HEK293 (cell line): ENCODE results near the gene STRA8.

Experiments used
- CTCF ChIA-PET: fragments of 350-600 bp; formaldehyde crosslinking; extraction: SDS; loops from one replicate; lab custom pipeline; 2021; ENCODE audit warnings: antibody characterized with exemption; lab: Yijun Ruan, JAX
- POLR2A ChIA-PET: fragments of 300-600 bp; formaldehyde crosslinking; extraction: SDS; loops from one replicate; lab custom pipeline; 2020; ENCODE audit warnings: antibody characterized with exemption, inconsistent platforms; lab: Yijun Ruan, JAX
- H3K27ac ChIP-seq: fragments of 200-500 bp; sonication (Bioruptor generic); 2 replicates; pipeline ENCODE4 v1.5.1; 2014; ENCODE audit warnings: low read depth, low read length, control low read depth, inconsistent platforms; ENCODE audit errors: extremely low read depth
- H3K36me3 ChIP-seq, 2 experiments: fragments of 200-500 bp in 1 of 2; sonication (Bioruptor generic) in 1 of 2; 1 replicate in 1 of 2; 2 replicates in 1 of 2; pipeline ENCODE4 v1.5.1; 2014 to 2017; ENCODE audit warnings: inconsistent platforms in 2 of 2, low read length in 2 of 2; ENCODE audit not compliant: control insufficient read depth in 2 of 2, insufficient read depth in 1 of 2
- H3K4me1 ChIP-seq: fragments of 200-500 bp; sonication (Bioruptor generic); 2 replicates; pipeline ENCODE4 v1.5.1; 2014; ENCODE audit warnings: mild to moderate bottlenecking, low read length, inconsistent platforms; ENCODE audit not compliant: control insufficient read depth, insufficient read depth
- H3K4me3 ChIP-seq: 2 replicates; pipeline ENCODE4 v1.5.1; 2011; ENCODE audit warnings: low read depth, mild to moderate bottlenecking, control low read depth, low read length, moderate library complexity
- H3K9me3 ChIP-seq: fragments of 200-500 bp; sonication (Bioruptor generic); 2 replicates; pipeline ENCODE4 v1.5.1; 2014; ENCODE audit warnings: low read depth, low read length, inconsistent platforms; ENCODE audit not compliant: control insufficient read depth, insufficient read depth
- GLI4 ChIP-seq: fragments of 450-650 bp; formaldehyde crosslinking; IDR thresholded peaks from 2 replicates; pipeline ENCODE4 v1.5.1; 2016; ENCODE audit warnings: missing biosample characterization, missing genetic modification characterization
- KLF10 ChIP-seq: fragments of 450-650 bp; IDR thresholded peaks from 2 replicates; pipeline ENCODE4 v1.5.1; 2018; ENCODE audit warnings: missing biosample characterization, mild to moderate bottlenecking, missing genetic modification characterization
- KLF17 ChIP-seq: fragments of 450-650 bp; formaldehyde crosslinking; IDR thresholded peaks from 2 replicates; pipeline ENCODE4 v1.5.1; 2016; ENCODE audit warnings: missing biosample characterization, missing genetic modification characterization
- PRDM2 ChIP-seq: fragments of 450-650 bp; formaldehyde crosslinking; IDR thresholded peaks from 2 replicates; pipeline ENCODE4 v1.5.1; 2016; ENCODE audit warnings: missing biosample characterization, missing genetic modification characterization, borderline replicate concordance
- ZBTB20 ChIP-seq: fragments of 450-650 bp; formaldehyde crosslinking; IDR thresholded peaks from 2 replicates; pipeline ENCODE4 v1.5.1; 2016; ENCODE audit warnings: missing biosample characterization, missing genetic modification characterization
- ZBTB48 ChIP-seq: fragments of 450-650 bp; formaldehyde crosslinking; IDR thresholded peaks from 2 replicates; pipeline ENCODE4 v1.5.1; 2016; ENCODE audit warnings: missing biosample characterization, missing genetic modification characterization
- ZNF114 ChIP-seq: fragments of 450-650 bp; formaldehyde crosslinking; IDR thresholded peaks from 2 replicates; pipeline ENCODE4 v1.5.0; 2017; ENCODE audit warnings: missing biosample characterization, missing genetic modification characterization
- ZNF221 ChIP-seq: fragments of 450-650 bp; formaldehyde crosslinking; IDR thresholded peaks from 2 replicates; pipeline ENCODE4 v1.5.1; 2017; ENCODE audit warnings: missing biosample characterization, missing genetic modification characterization, borderline replicate concordance
- ZNF23 ChIP-seq: fragments of 450-650 bp; formaldehyde crosslinking; IDR thresholded peaks from 2 replicates; pipeline ENCODE4 v1.5.1; 2016; ENCODE audit warnings: missing biosample characterization, missing genetic modification characterization, borderline replicate concordance
- ZNF24 ChIP-seq: fragments of 450-650 bp; formaldehyde crosslinking; IDR thresholded peaks from 2 replicates; pipeline ENCODE4 v1.5.1; 2016; ENCODE audit warnings: missing biosample characterization, missing genetic modification characterization
- ZNF341 ChIP-seq: fragments of 450-650 bp; formaldehyde crosslinking; IDR thresholded peaks from 2 replicates; pipeline ENCODE4; 2016; ENCODE audit warnings: low read depth, missing biosample characterization, missing genetic modification characterization
- ZNF354C ChIP-seq: fragments of 450-650 bp; formaldehyde crosslinking; IDR thresholded peaks from 2 replicates; pipeline ENCODE4 v1.5.1; 2016; ENCODE audit warnings: missing biosample characterization, missing genetic modification characterization, low read depth, borderline replicate concordance
- ZNF398 ChIP-seq: fragments of 450-650 bp; formaldehyde crosslinking; IDR thresholded peaks from 2 replicates; pipeline ENCODE4 v1.5.1; 2017; ENCODE audit warnings: missing biosample characterization, missing genetic modification characterization
- ZNF501 ChIP-seq: fragments of 450-650 bp; formaldehyde crosslinking; IDR thresholded peaks from 2 replicates; pipeline ENCODE4 v1.5.1; 2016; ENCODE audit warnings: missing biosample characterization, missing genetic modification characterization
- ZNF510 ChIP-seq: fragments of 450-650 bp; formaldehyde crosslinking; IDR thresholded peaks from 2 replicates; pipeline ENCODE4 v1.5.1; 2018; ENCODE audit warnings: mild to moderate bottlenecking, missing genetic modification characterization, missing biosample characterization; ENCODE audit not compliant: insufficient replicate concordance
- ZNF513 ChIP-seq: fragments of 450-650 bp; IDR thresholded peaks from 2 replicates; pipeline ENCODE4 v1.5.1; 2018; ENCODE audit warnings: missing biosample characterization, missing genetic modification characterization
- ZNF544 ChIP-seq: fragments of 450-650 bp; formaldehyde crosslinking; IDR thresholded peaks from 2 replicates; pipeline ENCODE4 v1.5.0; 2017; ENCODE audit warnings: missing biosample characterization, missing genetic modification characterization
- ZNF626 ChIP-seq: fragments of 450-650 bp; sonication (Bioruptor Pico); formaldehyde crosslinking; IDR thresholded peaks from 2 replicates; pipeline ENCODE4 v1.5.1; 2018; ENCODE audit warnings: missing biosample characterization, missing genetic modification characterization, inconsistent platforms
- ZNF701 ChIP-seq: fragments of 450-650 bp; formaldehyde crosslinking; IDR thresholded peaks from 2 replicates; pipeline ENCODE4 v1.5.1; 2016; ENCODE audit warnings: missing biosample characterization, missing genetic modification characterization
- ZNF747 ChIP-seq: fragments of 450-650 bp; formaldehyde crosslinking; IDR thresholded peaks from 2 replicates; pipeline ENCODE4 v1.5.1; 2016; ENCODE audit warnings: missing biosample characterization, missing genetic modification characterization
- ZNF830 ChIP-seq: fragments of 450-650 bp; IDR thresholded peaks from 2 replicates; pipeline ENCODE4 v1.5.0; 2018; ENCODE audit warnings: missing biosample characterization, missing genetic modification characterization, low read depth, mild to moderate bottlenecking, moderate library complexity
- ZSCAN30 ChIP-seq: fragments of 450-650 bp; IDR thresholded peaks from 2 replicates; pipeline ENCODE4 v1.5.1; 2018; ENCODE audit warnings: missing biosample characterization, mild to moderate bottlenecking, missing genetic modification characterization, moderate library complexity
- TF ChIP-seq, protein P1 (sequence below): fragments of 450-650 bp; formaldehyde crosslinking; IDR thresholded peaks from 2 replicates; pipeline ENCODE4 v1.5.1; 2016; ENCODE audit warnings: missing biosample characterization, missing genetic modification characterization
- TF ChIP-seq, protein P2 (sequence below): fragments of 450-650 bp; formaldehyde crosslinking; IDR thresholded peaks from 2 replicates; pipeline ENCODE4 v1.5.1; 2017; ENCODE audit warnings: missing biosample characterization, missing genetic modification characterization

The STRA8 gene

DNA sequence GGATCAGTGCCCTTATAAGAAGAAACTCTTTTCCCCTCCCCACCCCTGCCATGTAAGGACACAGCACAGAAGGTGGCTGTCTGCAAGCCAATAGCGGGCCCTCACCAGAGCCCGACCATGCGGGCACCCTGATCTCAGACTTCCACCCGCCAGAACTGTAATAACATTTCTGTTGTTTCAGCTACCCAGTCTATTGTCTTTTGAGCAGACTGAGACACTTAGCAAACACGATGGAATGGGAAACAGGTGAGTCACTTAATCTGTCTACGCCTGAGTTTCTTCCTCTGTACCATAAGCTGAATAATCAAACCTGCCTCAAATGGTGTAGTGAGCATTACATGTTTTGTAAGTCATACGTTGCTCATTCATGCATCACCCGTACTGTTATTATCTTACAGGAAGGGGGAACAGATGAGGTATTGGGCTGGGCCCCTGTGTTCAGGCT lies 58.2 kb downstream of the STRA8 start:
- no peak overlapping the region for H3K4me3 ChIP-seq
- H3K27ac ChIP-seq = no peak overlapping the region
- POLR2A ChIA-PET = no interaction called here

GRCh38 chr7:135299235-135299634 lies 65.6 kb downstream of the STRA8 start:
- H3K4me1 ChIP-seq = no peaks in the 10 kb centered on the region
- H3K4me3 ChIP-seq = no peak overlapping the region
- TF ChIP-seq ZNF221 = no peak
- TF ChIP-seq ZNF398 (tag by site-specific recombination) = no peak
- TF ChIP-seq GLI4 (tag by site-specific recombination) = no peak
- no peak for TF ChIP-seq ZNF23 (tag by site-specific recombination)
- no peak for TF ChIP-seq ZNF354C (tag by site-specific recombination)
- no peak for TF ChIP-seq ZBTB48 (tag by site-specific recombination)
- no peak for TF ChIP-seq PRDM2 (tag by site-specific recombination)
- TF ChIP-seq ZNF513 (tag by site-specific recombination) = no peak
- no peak for TF ChIP-seq ZNF544
- no peak for TF ChIP-seq KLF10 (tag by site-specific recombination)
- no peak for TF ChIP-seq ZNF24
- TF ChIP-seq, protein P1, sequence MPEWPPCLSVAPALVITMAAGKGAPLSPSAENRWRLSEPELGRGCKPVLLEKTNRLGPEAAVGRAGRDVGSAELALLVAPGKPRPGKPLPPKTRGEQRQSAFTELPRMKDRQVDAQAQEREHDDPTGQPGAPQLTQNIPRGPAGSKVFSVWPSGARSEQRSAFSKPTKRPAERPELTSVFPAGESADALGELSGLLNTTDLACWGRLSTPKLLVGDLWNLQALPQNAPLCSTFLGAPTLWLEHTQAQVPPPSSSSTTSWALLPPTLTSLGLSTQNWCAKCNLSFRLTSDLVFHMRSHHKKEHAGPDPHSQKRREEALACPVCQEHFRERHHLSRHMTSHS = no peak
- TF ChIP-seq, all 188 proteins: peak for 0
- CTCF ChIA-PET = interaction anchor here (2.1 kb wide), 1 partner anchor 18 kb away, joined by 6 read pairs; no protein-coding TSS in a partner anchor
- Histone ChIP-seq H3K36me3 (no peaks in the 10 kb centered on the region), H3K27ac (no peak overlapping the region), H3K9me3 (no peaks in the 10 kb centered on the region)
- POLR2A ChIA-PET = no interaction called here

More for the DNA sequence above, 58.2 kb downstream of the STRA8 start:
- no peaks in the 10 kb centered on the region for H3K36me3 ChIP-seq
- H3K4me1 ChIP-seq = no peaks in the 10 kb centered on the region
- CTCF ChIA-PET = interaction anchor here (0.6 to 0.7 kb wide), 2 partner anchors 17 to 43 kb away, joined by 3 to 5 read pairs; no protein-coding TSS in a partner anchor
- TF ChIP-seq ZNF510 (tag by site-specific recombination) = no peak
- no peak for TF ChIP-seq ZNF341 (tag by site-specific recombination)
- TF ChIP-seq ZNF626 (tag by site-specific recombination) = no peak
- no peak for TF ChIP-seq ZNF701 (tag by site-specific recombination)
- TF ChIP-seq ZSCAN30 (tag by site-specific recombination) = no peak
- no peak for TF ChIP-seq ZNF114 (tag by site-specific recombination)
- TF ChIP-seq ZNF830 (tag by site-specific recombination) = no peak
- no peak for TF ChIP-seq ZNF501 (tag by site-specific recombination)
- no peak for TF ChIP-seq ZBTB20 (tag by site-specific recombination)
- TF ChIP-seq KLF17 (tag by site-specific recombination) = no peak
- TF ChIP-seq ZNF747 (tag by site-specific recombination) = no peak
- TF ChIP-seq, protein P2, sequence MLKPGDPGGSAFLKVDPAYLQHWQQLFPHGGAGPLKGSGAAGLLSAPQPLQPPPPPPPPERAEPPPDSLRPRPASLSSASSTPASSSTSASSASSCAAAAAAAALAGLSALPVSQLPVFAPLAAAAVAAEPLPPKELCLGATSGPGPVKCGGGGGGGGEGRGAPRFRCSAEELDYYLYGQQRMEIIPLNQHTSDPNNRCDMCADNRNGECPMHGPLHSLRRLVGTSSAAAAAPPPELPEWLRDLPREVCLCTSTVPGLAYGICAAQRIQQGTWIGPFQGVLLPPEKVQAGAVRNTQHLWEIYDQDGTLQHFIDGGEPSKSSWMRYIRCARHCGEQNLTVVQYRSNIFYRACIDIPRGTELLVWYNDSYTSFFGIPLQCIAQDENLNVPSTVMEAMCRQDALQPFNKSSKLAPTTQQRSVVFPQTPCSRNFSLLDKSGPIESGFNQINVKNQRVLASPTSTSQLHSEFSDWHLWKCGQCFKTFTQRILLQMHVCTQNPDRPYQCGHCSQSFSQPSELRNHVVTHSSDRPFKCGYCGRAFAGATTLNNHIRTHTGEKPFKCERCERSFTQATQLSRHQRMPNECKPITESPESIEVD = no peak
- no peaks in the 10 kb centered on the region for H3K9me3 ChIP-seq
